K562 (cell line): ENCODE results near the gene IL3RA. TPM values are rescaled to one million over a fixed set of nuclear protein-coding genes. Genes with fewer than 3 reads are reported as not detected.

Experiments used
- E4F1 ChIP-seq: fragments of 250-450 bp; sonication (Bioruptor Pico); IDR thresholded peaks from 2 replicates; pipeline ENCODE4 v1.5.0; 2021; ENCODE audit warnings: mild to moderate bottlenecking, borderline replicate concordance
- ESRRA ChIP-seq: fragments of 450-650 bp; IDR thresholded peaks from 2 replicates; pipeline ENCODE4 v1.6.1; 2014; ENCODE audit warnings: low read depth, mild to moderate bottlenecking, moderate library complexity, borderline replicate concordance
- OTX1 ChIP-seq: fragments of 450-650 bp; formaldehyde crosslinking; IDR thresholded peaks from 2 replicates; pipeline ENCODE4 v1.4.0; 2022; ENCODE audit warnings: mild to moderate bottlenecking
- TBL1XR1 ChIP-seq, 2 experiments: IDR thresholded peaks; 2 replicates each; pipeline ENCODE4 v1.6.1; 2012; ENCODE audit warnings: improper control_type of control experiment in 2 of 2, low read length in 2 of 2, mild to moderate bottlenecking in 1 of 2
- ZNF134 ChIP-seq: fragments of 250-450 bp; sonication (Bioruptor Pico); conservative IDR thresholded peaks from 2 replicates; pipeline ENCODE4 v1.4.0; 2020
- polyA plus RNA-seq, 8 experiments: library from polyadenylated mRNA; depleted of rRNA in 4 of 8; stranded (reverse) in 5 of 8; unstranded in 3 of 8; fragments of >200 nt; fragmentation: Nextera tagmentation in 2 of 8; fragmentation: Illumina TruSeq in 1 of 8; extraction: Ambion mirVana in 2 of 8; extraction: Trizol in 1 of 8; gene quantifications; 2 replicates each; pipeline versions ENCODE4 v1.2.1 to v1.2.3, GENCODE V29; 2011 to 2014; ENCODE audit warnings: inconsistent platforms in 1 of 8, missing spikeins in 1 of 8
- total RNA-seq, 7 experiments: library from RNA; depleted of rRNA in 6 of 7; stranded (reverse); fragments of >200 nt in 6 of 7; fragmentation: Illumina TruSeq in 2 of 7; extraction: Trizol in 2 of 7; gene quantifications; 2 replicates each; pipeline versions ENCODE4 v1.2.1 to v1.2.3, GENCODE V29; 2011 to 2021; ENCODE audit warnings: low replicate concordance in 1 of 7
- TF ChIP-seq, protein P1 (sequence below): sonication (generic); formaldehyde crosslinking; IDR thresholded peaks from 2 replicates; pipeline ENCODE4 v1.8.1; 2023; ENCODE audit warnings: mild to moderate bottlenecking, missing genetic modification reagents

Gene IL3RA
- total and polyA plus RNA-seq, 9 of the 15 experiments (the other 6 are each of a cell fraction or from before 2014, with no cell fraction given), result not detected

DNA sequence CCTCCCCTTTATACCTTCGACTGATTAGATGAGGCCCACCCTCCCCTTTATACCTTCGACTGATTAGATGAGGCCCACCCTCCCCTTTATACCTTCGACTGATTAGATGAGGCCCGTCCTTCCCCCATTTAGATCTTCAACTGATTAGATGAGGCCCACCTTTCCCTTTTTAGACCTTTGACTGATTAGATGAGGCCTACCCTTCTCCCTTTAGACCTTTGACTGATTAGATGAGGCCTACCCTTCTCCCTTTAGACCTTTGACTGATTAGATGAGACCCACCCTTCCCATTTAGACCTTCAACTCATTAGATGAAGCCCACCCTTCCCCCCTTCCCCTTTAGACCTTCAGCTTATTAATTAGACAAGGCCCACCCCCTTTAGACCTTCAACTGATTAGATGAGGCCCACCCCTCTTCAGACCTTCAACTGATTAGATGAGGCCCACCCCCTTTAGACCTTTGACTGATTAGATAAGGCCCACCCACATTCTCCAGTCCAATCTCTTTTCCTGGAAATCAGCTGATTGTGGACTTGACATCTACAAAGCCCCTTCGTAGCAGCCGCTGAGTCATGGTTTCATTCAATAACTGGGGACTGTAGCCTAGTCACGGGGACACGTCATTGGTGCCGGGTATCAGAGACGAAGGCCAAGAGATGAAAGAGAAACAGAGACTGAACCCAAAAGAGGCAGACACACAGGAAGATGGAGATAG is 28.8 kb upstream of the IL3RA start (continued):
- TF ChIP-seq, protein P1, sequence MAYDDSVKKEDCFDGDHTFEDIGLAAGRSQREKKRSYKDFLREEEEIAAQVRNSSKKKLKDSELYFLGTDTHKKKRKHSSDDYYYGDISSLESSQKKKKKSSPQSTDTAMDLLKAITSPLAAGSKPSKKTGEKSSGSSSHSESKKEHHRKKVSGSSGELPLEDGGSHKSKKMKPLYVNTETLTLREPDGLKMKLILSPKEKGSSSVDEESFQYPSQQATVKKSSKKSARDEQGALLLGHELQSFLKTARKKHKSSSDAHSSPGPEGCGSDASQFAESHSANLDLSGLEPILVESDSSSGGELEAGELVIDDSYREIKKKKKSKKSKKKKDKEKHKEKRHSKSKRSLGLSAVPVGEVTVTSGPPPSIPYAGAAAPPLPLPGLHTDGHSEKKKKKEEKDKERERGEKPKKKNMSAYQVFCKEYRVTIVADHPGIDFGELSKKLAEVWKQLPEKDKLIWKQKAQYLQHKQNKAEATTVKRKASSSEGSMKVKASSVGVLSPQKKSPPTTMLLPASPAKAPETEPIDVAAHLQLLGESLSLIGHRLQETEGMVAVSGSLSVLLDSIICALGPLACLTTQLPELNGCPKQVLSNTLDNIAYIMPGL (CRISPR knock-in tag), result no peak
- TF ChIP-seq OTX1, result no peak
- no peak for TF ChIP-seq TBL1XR1 (IDR thresholded peaks at IDR 0.05; ENCODE audit: low read length in 2 of 2)
- TF ChIP-seq E4F1, result no peak
- TF ChIP-seq ESRRA, result no peak
- peak; percentile 97 for TF ChIP-seq ZNF134 (CRISPR knock-in tag)
